K562 (cell line): ENCODE results near the gene PTPRC. TPM values are rescaled to one million over a fixed set of nuclear protein-coding genes. Genes with fewer than 3 reads are reported as not detected.

Experiments used
- ATF1 ChIP-seq, 2 experiments: fragments of 450-650 bp in 1 of 2; IDR thresholded peaks; 2 replicates each; pipeline ENCODE4 v1.6.1; 2016; ENCODE audit warnings: missing compliant biosample characterization in 1 of 2, missing genetic modification characterization in 1 of 2
- CREM ChIP-seq: IDR thresholded peaks from 2 replicates; pipeline ENCODE4 v1.6.1; 2014; ENCODE audit warnings: antibody characterized with exemption, low read depth
- KAT7 ChIP-seq: sonication (generic); formaldehyde crosslinking; IDR thresholded peaks from 2 replicates; pipeline ENCODE4 v1.8.0; 2022; ENCODE audit warnings: missing genetic modification reagents, mild to moderate bottlenecking, borderline replicate concordance
- KDM1A ChIP-seq, 2 experiments: fragments of 450-650 bp; IDR thresholded peaks; 2 replicates each; pipeline ENCODE4 v1.6.1; 2016; ENCODE audit warnings: mild to moderate bottlenecking in 2 of 2
- NCOA6 ChIP-seq: fragments of 450-650 bp; IDR thresholded peaks from 2 replicates; pipeline ENCODE4 v1.6.1; 2017; ENCODE audit warnings: mild to moderate bottlenecking
- NFYB ChIP-seq: IDR thresholded peaks from 2 replicates; pipeline ENCODE4 v1.6.1; 2011; ENCODE audit warnings: mild to moderate bottlenecking, moderate library complexity; ENCODE audit not compliant: insufficient read length; ENCODE audit errors: extremely low read depth
- POLR3A ChIP-seq: IDR thresholded peaks from 2 replicates; pipeline ENCODE4 v1.6.1; 2011; ENCODE audit warnings: borderline replicate concordance, mild to moderate bottlenecking, moderate library complexity; ENCODE audit not compliant: insufficient read length, insufficient read depth; ENCODE audit errors: extremely low read depth
- RBM17 ChIP-seq: fragments of 200-400 bp; formaldehyde crosslinking; IDR thresholded peaks from 2 replicates; pipeline ENCODE4 v1.6.1; 2017; ENCODE audit warnings: low read depth, mild to moderate bottlenecking, low read length, borderline replicate concordance
- RFX5 ChIP-seq: IDR thresholded peaks from 2 replicates; pipeline ENCODE4 v1.6.1; 2011; ENCODE audit warnings: low read depth, mild to moderate bottlenecking, improper control_type of control experiment, low read length
- RUNX1 ChIP-seq: sonication (generic); IDR thresholded peaks from 2 replicates; pipeline ENCODE4 v1.6.1; 2016; ENCODE audit warnings: antibody characterized with exemption, low read depth
- SOX6 ChIP-seq: fragments of 450-650 bp; IDR thresholded peaks from 2 replicates; pipeline ENCODE4 v1.6.1; 2014; ENCODE audit warnings: mild to moderate bottlenecking
- TARDBP ChIP-seq: fragments of 450-650 bp; IDR thresholded peaks from 2 replicates; pipeline ENCODE4 v1.6.1; 2016
- TFAM ChIP-seq: fragments of 250-450 bp; sonication (Bioruptor Pico); conservative IDR thresholded peaks from 2 replicates; pipeline ENCODE4 v1.5.0; 2021; ENCODE audit warnings: mild to moderate bottlenecking, moderate library complexity
- ZKSCAN8 ChIP-seq: fragments of 200-800 bp; sonication (Bioruptor generic); IDR thresholded peaks from 2 replicates; pipeline ENCODE4 v1.6.1; 2016; ENCODE audit warnings: missing genetic modification characterization, missing compliant biosample characterization
- ZNF165 ChIP-seq: fragments of 250-450 bp; sonication (Bioruptor Pico); IDR thresholded peaks from 2 replicates; pipeline ENCODE4 v1.4.0; 2020; ENCODE audit warnings: borderline replicate concordance
- ZNF696 ChIP-seq: fragments of 250-450 bp; sonication (Bioruptor Pico); conservative IDR thresholded peaks from 2 replicates; pipeline ENCODE4 v1.4.0; 2020; ENCODE audit warnings: mild to moderate bottlenecking, moderate library complexity
- polyA plus RNA-seq, 8 experiments: library from polyadenylated mRNA; depleted of rRNA in 4 of 8; stranded (reverse) in 5 of 8; unstranded in 3 of 8; fragments of >200 nt; fragmentation: Nextera tagmentation in 2 of 8; fragmentation: Illumina TruSeq in 1 of 8; extraction: Ambion mirVana in 2 of 8; extraction: Trizol in 1 of 8; gene quantifications; 2 replicates each; pipeline versions ENCODE4 v1.2.1 to v1.2.3, GENCODE V29; 2011 to 2014; ENCODE audit warnings: inconsistent platforms in 1 of 8, missing spikeins in 1 of 8
- total RNA-seq, 7 experiments: library from RNA; depleted of rRNA in 6 of 7; stranded (reverse); fragments of >200 nt in 6 of 7; fragmentation: Illumina TruSeq in 2 of 7; extraction: Trizol in 2 of 7; gene quantifications; 2 replicates each; pipeline versions ENCODE4 v1.2.1 to v1.2.3, GENCODE V29; 2011 to 2021; ENCODE audit warnings: low replicate concordance in 1 of 7
- TF ChIP-seq, protein P1 (sequence below): fragments of 200-400 bp; formaldehyde crosslinking; IDR thresholded peaks from 2 replicates; pipeline ENCODE4 v1.6.1; 2017; ENCODE audit warnings: mild to moderate bottlenecking, low read depth, low read length, moderate library complexity
- TF ChIP-seq, protein P2 (sequence below): fragments of 450-650 bp; formaldehyde crosslinking; IDR thresholded peaks from 2 replicates; pipeline ENCODE4 v1.4.0; 2022; ENCODE audit warnings: mild to moderate bottlenecking, moderate library complexity
- TF ChIP-seq, protein P3 (sequence below): fragments of 150-350 bp; IDR thresholded peaks from 2 replicates; pipeline ENCODE4 v1.6.1; 2014; ENCODE audit warnings: low read depth, mild to moderate bottlenecking, low read length, borderline replicate concordance
- TF ChIP-seq, protein P4 (sequence below): fragments of 450-650 bp; IDR thresholded peaks from one replicate; pipeline ENCODE4 v1.6.1; 2018; ENCODE audit warnings: mild to moderate bottlenecking, moderate library complexity; ENCODE audit not compliant: partially characterized antibody

The PTPRC gene
- total and polyA plus RNA-seq, 9 of the 15 experiments (the other 6 are each of a cell fraction or from before 2014, with no cell fraction given), result 7.1 to 107 (median 62.9) TPM

DNA sequence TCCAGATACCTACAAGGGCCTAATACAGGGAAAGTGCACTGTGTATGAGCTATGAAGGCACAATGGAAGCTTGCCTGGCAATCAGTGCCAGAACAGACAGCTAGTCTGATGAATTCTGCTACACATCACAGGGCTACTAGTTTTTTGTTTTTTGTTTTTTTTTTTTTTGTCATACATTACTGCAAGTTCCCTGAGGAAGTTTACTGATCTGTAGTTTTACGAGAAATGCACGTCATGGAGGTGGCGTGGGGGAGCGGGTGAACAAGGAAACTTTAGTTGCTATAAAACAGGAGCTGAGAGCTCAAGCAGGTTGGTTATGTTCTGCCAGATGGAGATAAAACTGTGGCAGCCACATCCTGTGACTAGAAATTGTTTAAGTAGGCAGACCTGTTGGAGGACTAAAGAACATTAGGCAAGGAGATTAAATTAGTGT lies 17.7 kb downstream of the PTPRC start (continued):
- TF ChIP-seq NFYB, result no peak
- TF ChIP-seq RBM17, result no peak
- no peak for TF ChIP-seq ATF1 (CRISPR knock-in tag; IDR thresholded peaks at IDR 0.05)
- TF ChIP-seq ATF1 (tag; IDR thresholded peaks at IDR 0.05), result peak; percentile 54; the same call in 1 of the 2 replicates
- no peak for TF ChIP-seq TFAM (CRISPR knock-in tag)
- no peak for TF ChIP-seq TARDBP
- TF ChIP-seq, protein P1, sequence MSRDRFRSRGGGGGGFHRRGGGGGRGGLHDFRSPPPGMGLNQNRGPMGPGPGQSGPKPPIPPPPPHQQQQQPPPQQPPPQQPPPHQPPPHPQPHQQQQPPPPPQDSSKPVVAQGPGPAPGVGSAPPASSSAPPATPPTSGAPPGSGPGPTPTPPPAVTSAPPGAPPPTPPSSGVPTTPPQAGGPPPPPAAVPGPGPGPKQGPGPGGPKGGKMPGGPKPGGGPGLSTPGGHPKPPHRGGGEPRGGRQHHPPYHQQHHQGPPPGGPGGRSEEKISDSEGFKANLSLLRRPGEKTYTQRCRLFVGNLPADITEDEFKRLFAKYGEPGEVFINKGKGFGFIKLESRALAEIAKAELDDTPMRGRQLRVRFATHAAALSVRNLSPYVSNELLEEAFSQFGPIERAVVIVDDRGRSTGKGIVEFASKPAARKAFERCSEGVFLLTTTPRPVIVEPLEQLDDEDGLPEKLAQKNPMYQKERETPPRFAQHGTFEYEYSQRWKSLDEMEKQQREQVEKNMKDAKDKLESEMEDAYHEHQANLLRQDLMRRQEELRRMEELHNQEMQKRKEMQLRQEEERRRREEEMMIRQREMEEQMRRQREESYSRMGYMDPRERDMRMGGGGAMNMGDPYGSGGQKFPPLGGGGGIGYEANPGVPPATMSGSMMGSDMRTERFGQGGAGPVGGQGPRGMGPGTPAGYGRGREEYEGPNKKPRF, result no peak
- TF ChIP-seq ZKSCAN8 (CRISPR knock-in tag), result no peak
- no peak for TF ChIP-seq KDM1A (IDR thresholded peaks at IDR 0.05)
- TF ChIP-seq ZNF696 (CRISPR knock-in tag), result no peak
- no peak for TF ChIP-seq RUNX1
- no peak for TF ChIP-seq RFX5
- peak; percentile 71 for TF ChIP-seq CREM
- TF ChIP-seq, protein P2, sequence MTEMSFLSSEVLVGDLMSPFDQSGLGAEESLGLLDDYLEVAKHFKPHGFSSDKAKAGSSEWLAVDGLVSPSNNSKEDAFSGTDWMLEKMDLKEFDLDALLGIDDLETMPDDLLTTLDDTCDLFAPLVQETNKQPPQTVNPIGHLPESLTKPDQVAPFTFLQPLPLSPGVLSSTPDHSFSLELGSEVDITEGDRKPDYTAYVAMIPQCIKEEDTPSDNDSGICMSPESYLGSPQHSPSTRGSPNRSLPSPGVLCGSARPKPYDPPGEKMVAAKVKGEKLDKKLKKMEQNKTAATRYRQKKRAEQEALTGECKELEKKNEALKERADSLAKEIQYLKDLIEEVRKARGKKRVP (CRISPR knock-in tag), result 0 out of 2 replicates have a peak, but pooled peaks have one; percentile 20
- TF ChIP-seq, protein P3, sequence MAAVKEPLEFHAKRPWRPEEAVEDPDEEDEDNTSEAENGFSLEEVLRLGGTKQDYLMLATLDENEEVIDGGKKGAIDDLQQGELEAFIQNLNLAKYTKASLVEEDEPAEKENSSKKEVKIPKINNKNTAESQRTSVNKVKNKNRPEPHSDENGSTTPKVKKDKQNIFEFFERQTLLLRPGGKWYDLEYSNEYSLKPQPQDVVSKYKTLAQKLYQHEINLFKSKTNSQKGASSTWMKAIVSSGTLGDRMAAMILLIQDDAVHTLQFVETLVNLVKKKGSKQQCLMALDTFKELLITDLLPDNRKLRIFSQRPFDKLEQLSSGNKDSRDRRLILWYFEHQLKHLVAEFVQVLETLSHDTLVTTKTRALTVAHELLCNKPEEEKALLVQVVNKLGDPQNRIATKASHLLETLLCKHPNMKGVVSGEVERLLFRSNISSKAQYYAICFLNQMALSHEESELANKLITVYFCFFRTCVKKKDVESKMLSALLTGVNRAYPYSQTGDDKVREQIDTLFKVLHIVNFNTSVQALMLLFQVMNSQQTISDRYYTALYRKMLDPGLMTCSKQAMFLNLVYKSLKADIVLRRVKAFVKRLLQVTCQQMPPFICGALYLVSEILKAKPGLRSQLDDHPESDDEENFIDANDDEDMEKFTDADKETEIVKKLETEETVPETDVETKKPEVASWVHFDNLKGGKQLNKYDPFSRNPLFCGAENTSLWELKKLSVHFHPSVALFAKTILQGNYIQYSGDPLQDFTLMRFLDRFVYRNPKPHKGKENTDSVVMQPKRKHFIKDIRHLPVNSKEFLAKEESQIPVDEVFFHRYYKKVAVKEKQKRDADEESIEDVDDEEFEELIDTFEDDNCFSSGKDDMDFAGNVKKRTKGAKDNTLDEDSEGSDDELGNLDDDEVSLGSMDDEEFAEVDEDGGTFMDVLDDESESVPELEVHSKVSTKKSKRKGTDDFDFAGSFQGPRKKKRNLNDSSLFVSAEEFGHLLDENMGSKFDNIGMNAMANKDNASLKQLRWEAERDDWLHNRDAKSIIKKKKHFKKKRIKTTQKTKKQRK, result no peak
- TF ChIP-seq ZNF165, result no peak
- TF ChIP-seq, protein P4, sequence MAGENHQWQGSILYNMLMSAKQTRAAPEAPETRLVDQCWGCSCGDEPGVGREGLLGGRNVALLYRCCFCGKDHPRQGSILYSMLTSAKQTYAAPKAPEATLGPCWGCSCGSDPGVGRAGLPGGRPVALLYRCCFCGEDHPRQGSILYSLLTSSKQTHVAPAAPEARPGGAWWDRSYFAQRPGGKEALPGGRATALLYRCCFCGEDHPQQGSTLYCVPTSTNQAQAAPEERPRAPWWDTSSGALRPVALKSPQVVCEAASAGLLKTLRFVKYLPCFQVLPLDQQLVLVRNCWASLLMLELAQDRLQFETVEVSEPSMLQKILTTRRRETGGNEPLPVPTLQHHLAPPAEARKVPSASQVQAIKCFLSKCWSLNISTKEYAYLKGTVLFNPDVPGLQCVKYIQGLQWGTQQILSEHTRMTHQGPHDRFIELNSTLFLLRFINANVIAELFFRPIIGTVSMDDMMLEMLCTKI, result no peak
- TF ChIP-seq NCOA6, result no peak
- no peak for TF ChIP-seq POLR3A
- TF ChIP-seq KAT7, result no peak
- no peak; the same call in 1 of the 2 replicates for TF ChIP-seq SOX6
